Effector CD8-positive, alpha-beta T cell (primary cell): Measurements from ENCODE around the gene ADM2.

Experiments used
- DNase-seq: peaks from one replicate; lab custom pipeline; 2025; lab: John Stamatoyannopoulos, UW

The ADM2 gene

DNA sequence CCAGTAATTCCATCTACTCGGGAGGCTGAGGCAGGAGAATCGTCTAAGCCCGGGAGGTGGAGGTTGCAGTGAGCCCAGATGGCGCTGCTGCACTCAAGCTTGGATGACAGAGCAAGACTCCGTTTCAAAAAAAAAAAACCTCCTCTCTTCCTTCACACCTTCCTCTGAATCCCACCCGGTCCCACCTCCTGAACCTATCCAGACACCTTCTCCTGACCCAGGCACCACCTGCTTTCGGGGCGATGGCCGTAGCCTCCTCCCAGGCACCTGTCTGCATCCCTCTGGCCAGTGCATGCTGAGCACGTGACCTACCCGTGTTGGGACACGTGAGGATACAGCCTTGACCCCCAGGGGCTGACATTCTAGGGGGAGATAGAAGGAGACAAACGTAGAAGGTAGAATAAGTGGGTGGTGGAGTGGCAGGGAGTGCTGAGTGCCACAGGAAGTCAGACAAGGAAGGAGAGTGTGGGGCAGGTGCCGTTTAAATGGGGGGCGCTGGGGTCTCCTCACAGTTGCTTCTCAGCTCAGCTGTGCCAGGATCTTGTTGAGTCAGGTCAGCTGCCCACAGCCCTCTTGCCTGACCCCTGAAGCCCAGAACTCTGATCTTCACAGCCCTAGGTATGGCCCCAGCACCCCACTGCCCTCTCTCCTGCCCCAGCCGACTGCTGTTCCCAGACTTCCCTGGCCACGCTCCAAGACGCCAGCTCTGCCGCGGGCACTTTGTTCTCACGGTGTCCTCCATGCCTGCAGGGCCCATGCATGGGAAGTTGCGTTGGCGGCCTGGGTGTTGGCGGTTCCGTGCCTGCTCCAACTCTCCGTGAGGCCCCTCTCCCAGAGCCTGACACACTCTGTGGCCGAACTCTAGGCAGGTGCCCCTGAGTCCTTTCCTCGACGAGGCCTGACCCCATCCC is 4.1 kb downstream of the ADM2 start:
- DNase-seq = no peak

DNA sequence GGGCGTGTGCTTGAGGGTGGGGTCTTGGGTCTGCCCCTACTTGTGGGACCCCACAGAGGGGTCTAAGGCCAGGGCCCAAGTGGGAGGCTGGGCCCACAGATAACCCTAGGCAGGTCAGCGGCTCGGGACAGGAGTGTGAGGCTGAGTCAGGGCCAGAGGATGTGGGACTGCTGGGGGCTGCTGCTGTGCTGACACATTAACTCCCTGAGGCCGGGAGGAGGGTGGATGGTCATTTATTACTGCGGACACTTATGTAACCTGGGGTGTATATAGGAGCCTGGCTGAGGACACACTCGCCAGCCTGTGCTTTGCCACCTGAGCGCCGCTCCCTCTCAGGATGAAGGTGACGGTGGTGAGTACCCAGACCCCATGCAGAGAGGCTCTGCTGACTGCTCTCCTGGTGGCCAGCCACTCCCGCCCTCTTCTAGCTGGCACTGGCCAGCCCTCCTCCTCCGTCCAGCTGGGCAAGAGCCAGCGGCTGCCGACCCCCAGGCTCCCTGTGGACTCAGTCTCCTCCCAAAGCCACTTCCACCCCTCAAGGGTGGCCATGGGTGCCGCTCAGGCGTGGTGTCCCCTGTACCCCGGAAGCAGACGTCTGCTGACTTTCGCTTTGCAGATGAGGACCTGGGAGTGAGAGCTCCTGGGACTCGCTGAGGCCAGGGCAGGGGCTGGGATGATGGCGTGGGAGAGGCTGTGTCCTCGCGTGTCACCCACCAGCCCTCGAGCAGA is 5.4 kb downstream of the ADM2 start, which contains the start of gene MIOX:
TSS of gene MIOX (plus strand) at position 299 of the 729 bp plus-strand sequence. CDS start at position 338, 39 bp downstream.
- DNase-seq = no peak

DNA sequence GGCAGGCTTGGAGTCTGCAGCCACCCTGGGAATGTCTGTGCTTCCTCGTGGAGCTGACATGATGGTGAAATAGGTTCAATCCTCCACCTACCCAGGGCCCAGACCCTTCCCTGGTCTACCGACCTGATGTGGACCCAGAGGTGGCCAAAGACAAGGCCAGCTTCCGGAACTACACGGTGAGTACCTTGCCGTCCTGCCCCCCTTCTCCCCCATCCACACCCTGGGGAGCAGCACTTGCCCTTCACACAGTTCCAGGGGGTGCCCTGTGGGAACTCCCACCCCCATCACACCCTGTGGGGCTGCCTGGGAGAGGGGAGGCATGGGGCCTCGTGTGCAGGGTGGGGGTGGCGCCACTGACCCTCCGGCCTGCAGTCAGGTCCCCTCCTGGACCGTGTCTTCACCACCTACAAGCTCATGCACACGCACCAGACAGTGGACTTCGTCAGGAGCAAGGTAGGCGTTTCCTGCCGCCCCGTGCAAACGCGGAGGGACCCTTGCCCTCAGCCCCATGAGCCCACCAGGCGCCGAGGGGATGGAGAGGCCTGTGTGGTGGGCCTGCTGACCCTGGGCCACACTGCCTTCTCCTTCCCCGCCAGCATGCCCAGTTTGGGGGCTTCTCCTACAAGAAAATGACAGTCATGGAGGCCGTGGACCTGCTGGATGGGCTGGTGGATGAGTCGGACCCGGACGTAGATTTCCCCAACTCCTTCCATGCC is 6.1 kb downstream of the ADM2 start:
- no peak for DNase-seq

DNA sequence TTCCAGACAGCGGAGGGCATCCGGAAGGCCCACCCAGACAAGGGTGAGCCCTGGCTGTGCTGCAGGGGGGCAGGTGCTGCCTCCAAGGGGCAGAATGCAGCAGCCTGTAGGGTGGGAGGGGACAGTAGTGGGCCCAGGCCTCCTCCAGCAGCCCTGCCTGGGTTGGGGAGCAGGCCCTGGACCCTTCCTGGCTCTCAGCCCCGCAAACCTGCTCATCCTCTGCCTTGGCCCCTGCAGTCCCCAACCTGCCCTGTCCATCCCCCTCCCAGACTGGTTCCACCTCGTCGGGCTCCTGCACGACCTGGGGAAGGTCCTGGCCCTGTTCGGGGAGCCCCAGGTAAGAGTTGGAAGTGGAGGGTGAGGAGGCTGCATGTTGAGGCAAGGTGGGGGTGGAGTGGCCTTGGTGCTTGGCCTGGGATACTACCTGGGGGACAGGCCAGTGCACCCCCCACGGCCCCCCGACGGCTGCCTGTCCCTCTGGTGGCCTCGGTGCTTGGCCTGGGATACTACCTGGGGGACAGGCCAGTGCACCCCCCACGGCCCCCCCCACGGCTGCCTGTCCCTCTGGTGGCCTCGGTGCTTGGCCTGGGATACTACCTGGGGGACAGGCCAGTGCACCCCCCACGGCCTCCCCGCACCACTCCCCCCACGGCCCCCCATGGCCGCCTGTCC is 6.8 kb downstream of the ADM2 start:
- DNase-seq = no peak

DNA sequence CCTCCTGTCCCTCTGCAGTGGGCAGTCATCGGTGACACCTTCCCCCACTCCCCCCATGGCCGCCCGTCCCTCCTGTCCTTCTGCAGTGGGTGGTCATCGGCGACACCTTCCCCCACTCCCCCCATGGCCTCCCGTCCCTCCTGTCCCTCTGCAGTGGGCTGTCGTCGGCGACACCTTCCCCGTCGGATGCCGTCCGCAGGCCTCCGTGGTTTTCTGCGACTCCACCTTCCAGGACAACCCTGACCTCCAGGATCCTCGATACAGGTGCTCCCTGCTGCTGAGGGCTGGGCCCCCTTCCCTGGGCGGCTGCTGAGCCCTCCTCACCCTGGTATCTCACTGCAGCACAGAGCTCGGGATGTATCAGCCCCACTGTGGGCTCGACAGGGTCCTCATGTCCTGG is 7.5 kb downstream of the ADM2 start:
- no peak for DNase-seq

DNA sequence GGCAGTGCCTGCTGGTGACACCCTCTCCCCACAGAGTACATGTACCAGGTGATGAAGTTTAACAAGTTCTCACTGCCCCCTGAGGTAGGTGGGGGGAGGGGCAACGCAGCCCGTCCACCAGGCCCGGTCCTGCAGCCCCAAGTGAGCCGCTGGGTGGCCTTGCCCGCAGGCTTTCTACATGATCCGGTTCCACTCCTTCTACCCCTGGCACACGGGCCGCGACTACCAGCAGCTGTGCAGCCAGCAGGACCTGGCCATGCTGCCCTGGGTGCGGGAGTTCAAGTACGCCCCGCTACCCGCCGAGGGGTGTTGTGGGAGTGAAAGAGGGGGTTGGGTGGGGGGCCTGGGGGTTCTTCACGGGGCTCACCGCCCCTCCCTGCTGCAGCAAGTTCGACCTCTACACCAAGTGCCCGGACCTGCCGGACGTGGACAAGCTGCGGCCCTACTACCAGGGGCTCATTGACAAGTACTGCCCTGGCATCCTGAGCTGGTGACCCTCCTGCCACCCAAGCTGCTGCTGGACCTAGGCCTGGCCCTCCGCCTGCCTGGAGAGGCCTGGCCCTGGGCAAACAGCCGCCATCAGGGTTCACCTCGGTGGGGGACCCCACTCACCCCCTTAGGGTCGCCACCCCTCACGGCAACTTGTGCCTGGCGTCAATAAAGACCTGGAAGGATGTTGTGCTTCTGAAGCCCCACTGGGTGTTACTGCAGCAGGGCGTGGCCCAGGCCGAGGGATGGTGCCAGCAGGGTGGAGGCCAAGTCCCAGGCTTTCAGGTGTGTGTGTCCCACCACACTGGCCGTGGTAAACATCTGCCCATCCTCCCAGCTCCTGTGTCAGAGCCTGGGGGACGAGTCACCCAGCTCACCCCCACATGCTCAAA is 8.3 kb downstream of the ADM2 start:
- no peak for DNase-seq

DNA sequence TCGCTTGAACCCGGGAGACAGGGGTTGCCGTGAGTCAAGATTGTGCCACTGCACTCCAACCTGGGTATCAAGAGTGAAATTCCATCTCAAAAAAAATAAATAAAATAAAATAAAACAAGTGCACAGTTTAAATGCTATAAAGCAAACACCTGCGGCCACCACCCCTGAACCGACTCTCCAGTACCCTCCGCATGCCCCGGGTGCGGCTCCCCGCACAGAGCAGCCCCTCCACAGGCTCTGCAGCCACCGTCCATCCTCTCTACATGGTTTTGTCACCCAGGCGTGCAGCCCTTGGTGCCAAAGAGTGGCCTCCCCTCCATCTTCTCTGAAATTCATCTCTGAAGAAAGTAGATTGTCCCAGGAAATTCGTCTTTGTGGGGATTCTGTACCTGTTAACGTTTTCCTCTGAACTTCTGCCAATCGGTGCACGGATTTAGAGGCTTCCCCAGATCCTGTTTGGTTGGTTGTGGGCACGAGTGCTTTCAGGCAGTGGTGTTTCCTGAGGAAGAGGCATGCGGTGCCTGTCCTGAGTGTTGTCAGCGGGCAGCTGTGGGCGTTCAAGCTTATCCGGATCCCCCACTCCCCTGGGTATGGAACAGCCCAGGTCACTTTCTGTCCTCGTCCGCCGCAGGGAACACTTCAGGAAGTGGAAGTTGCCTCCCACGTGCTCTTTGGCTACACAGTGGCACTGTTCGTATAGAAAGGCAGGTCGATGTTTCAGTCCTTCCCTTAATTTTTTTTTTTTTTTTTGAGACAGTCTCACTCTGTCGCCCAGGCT is 9.4 kb downstream of the ADM2 start:
- no peak for DNase-seq

DNA sequence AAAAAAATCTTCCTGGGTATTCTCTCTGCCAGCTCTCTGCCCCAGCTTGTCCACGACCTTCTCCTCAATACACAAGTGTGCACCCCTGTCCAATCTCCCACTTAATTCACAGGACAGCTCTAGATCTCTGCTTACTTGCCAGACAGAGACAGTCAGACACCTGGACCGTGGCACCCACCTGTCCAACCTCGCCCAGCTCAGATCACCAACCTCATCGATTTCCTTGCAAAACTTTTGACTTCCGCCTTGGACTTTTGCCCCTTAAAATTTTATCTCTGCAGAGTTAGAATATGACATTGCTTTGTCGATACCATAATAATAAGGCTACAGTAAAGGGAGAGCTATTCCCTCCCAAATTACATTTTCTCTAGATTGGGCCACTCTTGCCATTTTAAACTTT is 15.8 kb downstream of the ADM2 start:
- no peak for DNase-seq

DNA sequence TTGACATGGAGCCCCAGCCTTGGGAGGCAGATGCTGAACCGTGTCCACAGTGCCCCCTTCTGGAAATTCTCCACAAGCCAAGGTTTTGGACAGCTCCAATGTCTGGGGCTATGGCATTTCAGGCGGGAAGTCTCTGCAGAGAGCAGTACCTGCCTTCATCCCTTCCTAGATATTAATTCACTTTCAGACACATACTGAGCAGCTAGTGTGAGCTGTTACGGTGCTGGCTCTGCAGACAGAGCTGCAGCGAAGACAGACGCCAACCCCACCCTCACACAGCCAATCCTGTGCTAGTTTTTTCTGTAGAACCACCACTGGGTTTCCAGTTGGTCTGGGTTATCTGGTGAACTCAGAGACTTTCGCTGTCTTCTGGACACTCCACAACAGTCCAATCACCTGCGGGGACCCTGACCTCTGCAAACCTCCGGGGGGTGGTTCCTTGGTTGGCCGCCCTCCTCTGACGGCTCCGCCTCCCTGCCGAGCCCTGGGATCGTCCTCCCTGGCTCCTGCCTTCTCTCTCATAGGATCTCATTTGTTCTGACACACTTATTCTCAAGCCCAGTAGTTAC is 17.1 kb downstream of the ADM2 start:
- DNase-seq = peak; percentile 48

DNA sequence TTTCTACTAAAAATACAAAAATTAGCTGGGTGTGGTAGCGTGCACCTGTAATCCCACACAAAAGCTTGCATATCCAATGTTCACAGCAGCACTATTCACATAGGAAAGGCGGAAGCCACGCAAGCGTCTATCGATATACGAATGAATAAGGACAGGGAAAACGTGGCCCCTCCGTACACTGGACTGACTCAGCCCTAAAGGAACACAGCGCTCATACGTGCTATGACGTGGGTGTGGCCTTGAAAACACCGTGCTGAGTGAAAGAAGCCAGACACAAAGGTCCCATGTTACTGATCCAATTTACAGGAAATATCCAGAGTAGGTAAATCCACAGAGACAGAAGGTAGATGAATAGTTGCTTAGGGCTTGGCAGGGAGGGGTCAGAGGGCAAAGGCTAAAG is 19.1 kb downstream of the ADM2 start:
- DNase-seq = no peak

DNA sequence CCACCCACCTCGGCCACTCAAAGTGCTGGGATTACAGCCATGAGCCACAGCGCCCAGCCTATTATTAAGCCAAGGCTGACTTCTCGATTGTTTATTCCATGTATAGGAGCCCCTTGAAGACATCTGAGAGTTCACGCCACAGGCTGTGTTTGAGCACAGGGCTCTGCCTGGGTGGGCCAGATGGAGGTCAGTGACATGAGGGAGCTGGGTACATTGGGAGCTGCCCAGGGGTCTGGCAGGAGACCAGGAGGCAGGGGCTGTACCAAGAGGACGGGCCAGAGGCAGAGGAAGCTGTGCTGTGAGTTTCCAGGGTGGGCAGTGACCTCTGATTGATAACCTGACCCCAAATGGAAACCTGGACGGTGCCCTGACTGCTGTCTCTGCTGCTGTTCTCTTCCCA is 20.8 kb downstream of the ADM2 start:
- no peak for DNase-seq

DNA sequence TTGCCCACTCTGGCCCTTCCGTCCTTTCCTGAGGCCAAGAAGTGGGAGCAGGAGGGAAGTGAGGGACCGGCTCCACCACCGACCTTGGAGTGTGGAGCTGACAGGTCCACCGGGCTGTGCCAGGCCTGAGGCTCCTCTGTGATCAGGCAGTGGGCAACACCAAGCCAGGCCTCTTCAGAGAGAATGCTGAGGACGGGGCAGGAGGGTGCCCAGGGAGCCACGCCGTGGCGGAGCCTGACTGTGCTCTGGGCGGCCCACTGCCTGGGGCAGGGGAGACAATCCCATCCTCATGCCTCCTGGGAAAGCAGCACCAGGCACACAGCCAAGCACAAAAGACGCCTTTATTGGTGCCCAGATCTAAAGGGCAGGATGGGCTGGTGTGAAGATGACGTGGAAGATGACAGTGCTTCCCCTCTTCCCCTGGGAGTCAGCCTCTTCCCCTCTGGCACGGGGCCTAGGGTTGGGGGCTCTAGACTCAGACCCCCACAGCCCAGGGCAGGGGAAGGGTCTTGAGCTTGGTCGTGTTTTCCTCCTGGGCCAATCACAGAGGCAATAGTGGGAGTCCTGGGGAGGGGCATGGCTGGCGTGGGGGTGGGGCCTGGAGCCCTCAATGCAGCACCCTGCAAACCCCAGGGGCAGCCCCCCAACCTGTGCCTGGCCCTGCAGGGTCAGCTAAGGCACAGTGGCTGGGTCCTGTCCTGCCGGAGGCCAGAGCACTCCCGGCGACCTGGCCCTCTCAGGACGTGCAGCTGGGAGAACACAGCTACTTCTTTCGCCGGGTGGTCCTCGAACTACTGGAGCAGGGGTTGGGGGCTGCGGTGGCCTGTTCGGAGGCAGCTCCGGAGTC is 21.5 kb downstream of the ADM2 start:
- no peak for DNase-seq

DNA sequence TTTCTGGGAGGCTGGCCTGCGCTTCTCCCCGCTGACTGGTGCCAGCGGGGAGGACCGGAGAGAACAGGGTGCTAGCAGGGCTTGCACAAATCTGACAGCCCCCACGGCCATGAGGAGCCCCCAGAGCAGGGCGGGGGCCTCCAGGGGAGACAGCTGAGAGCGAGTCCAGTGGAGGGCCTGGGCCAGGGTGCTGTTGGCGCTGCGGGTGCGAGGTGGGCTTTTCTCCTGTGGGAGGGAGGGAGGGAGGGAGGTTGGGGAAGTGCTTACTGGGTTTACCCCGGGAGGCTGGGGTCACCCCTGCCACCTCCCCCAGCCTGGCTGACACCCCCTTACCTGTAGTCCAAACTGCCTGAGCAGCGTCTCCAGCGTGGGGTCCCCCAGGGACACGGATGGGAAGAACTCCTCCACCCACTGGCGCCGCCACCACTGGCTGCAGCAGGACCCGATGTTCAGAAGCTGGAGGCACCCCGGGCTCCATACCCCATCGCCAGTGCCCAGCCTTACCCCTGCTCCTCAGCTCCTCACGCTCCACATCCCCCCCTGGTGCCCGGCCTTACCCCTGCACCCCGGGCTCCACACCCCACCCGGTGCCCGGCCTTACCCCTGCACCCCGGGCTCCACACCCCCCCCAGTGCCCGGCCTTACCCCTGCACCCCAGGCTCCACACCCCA is 22.3 kb downstream of the ADM2 start:
- DNase-seq = no peak

DNA sequence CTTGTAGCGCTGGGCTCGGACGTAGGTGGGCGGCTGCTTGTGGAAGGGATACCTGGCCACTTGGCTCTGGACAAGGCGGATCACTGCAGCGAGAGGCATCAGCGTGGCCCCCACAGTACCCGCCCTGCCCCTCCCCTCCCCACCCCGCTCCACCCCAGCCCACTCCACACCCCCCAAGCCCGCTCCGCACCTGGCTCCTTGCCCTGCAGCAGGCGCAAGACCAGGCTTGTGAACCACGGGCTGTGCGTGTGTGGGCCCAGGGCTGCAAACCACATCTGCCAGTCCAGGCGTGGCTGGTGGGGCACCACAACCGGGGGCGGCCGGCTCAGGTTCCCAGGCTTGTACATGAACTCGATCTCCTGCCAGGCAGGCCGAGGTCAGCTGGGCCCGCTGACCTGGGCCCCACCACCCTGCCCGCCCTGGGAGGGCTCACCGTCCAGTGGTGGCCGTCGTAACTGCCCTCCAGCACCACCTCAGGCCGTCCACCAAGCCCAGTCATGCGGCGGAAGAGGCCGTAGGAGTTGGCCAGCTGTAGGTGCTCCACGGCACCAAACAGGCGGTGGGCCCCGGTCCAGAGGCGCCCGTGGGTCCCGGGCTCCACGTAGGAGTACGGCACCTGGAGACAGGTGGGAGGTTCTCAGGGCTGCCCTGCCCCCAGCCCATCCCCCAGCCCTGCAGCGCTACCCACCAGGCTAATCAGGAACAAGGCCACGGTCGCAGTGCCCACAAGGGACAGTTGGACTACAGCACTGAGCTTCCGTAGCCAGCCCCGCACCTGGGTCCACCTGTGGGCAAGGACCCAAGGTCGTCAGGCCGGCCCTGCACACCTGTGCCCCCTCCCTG is 23.2 kb downstream of the ADM2 start:
- DNase-seq = no peak

DNA sequence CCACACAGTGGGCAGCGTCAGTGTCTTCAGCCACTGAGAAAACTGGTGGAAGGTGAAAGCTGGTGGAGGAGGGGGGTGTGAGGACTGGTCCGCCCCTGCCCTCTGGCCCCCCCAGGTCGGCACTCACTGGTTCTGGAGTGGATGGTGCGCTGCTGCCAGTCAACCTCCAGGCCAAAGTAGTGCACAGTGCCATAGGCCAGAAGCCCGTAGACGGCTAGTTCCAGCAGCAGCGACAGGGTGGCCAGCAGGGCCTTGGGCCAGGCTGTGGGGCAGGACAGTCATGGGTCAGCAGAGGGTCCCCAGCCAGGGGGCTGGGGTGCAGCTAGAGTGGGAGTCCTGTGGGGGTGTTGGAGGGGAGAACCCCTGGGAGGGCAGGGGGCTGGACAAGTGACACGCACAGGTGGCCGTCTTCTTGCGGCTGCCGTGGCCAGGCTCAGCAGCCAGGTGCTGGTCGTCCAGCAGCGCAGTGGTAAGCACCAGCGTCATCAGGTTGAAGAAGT is 24.0 kb downstream of the ADM2 start:
- DNase-seq = no peak

DNA sequence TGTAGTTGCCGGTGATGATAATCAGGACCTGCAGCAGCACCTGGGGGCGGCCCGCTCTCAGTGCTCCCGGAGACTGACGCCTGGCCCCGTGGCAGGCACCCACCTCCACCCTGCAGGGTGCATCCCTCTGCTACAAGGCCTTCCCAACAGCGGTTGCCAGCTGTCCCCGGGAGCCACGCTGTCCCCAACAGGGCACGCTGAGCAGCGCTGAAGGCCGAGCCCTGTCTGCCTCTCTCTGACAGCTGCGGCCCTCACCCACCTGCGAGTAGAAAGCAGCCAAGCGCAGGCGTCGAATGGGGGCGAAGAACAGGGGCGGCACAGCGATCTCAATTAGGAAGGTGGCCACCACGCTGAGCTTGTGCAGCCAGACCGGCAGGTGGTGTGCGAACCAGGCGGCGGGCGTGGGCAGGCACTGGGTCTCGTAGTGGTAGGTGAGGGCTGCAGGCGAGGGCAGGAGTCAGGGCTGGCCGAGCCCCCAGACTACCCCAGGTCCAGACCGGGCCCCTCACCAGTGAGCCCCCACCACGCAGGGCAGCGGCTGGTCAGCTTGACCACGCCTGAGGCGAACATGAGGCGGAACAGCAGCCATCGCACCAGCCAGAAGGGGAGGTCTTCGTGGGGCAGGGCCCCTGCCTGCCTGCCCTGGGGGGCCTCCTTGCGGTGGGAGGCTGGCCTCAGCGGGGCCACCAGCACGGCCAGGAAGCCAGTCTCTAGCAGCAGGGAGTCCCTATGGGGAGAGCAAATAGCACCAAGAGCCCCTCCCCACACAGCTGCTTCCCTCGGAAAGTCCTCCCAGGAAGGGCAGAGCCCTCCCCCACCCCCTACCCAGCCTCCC is 24.6 kb downstream of the ADM2 start:
- DNase-seq = no peak
